Body of pancreas (tissue), 4 donors: ENCODE measurements around the gene RNU6-7. TPM values are rescaled to one million over a fixed set of nuclear protein-coding genes. Genes with fewer than 3 reads are reported as not detected.
A peak's percentile ranks its signal among the peaks of the same experiment; 100 is the strongest.

ENCODE experiments used
- ATAC-seq: fragments of 150-250 bp; one replicate; pipeline ENCODE4 v1.9.1; 2016
- DNase-seq, 4 donors: peaks; one replicate each; pipeline ENCODE4 v3.0.0-alpha.2; 2019
- H3K27ac ChIP-seq, 4 donors: fragments of 200-600 bp; sonication (generic); 1 replicate in 3 of 4; 2 replicates in 1 of 4; pipeline versions ENCODE4 v1.5.1 to v1.6.1; 2016 to 2019; ENCODE audit warnings: mild to moderate bottlenecking in 1 of 4, mixed read lengths in 1 of 4, moderate library complexity in 1 of 4
- H3K27me3 ChIP-seq, 2 donors: fragments of 200-600 bp; sonication (generic); one replicate each; pipeline ENCODE4 v1.6.0; 2016; ENCODE audit warnings: mild to moderate bottlenecking in 1 of 2
- H3K36me3 ChIP-seq, 2 donors: fragments of 200-600 bp; sonication (generic); replicated peaks in 1 of 2; 2 replicates each; pipeline ENCODE4 v1.5.1; 2016; ENCODE audit warnings: low read depth in 2 of 2; ENCODE audit not compliant: insufficient read depth in 1 of 2
- H3K4me1 ChIP-seq: fragments of 200-600 bp; sonication (generic); one replicate; pipeline ENCODE4 v1.6.0; 2016
- H3K4me3 ChIP-seq, 2 donors: fragments of 200-600 bp; sonication (generic); 1 replicate in 1 of 2; 2 replicates in 1 of 2; pipeline ENCODE4 v1.5.1; 2016 to 2019
- H3K9me3 ChIP-seq, 3 donors: fragments of 200-600 bp; sonication (generic); 1 replicate in 2 of 3; 2 replicates in 1 of 3; pipeline ENCODE4 v1.5.1; 2016
- CTCF ChIP-seq, 7 experiments: fragments of 450-650 bp in 4 of 7; fragments of 200-600 bp in 3 of 7; sonication (generic) in 3 of 7; IDR thresholded peaks; one replicate each; pipeline ENCODE4 v1.5.1; 2016 to 2019; ENCODE audit warnings: antibody characterized with exemption in 7 of 7
- POLR2A ChIP-seq, 3 donors: fragments of 450-650 bp; IDR thresholded peaks; one replicate each; pipeline ENCODE4 v1.6.1; 2016; ENCODE audit warnings: antibody characterized with exemption in 3 of 3, mild to moderate bottlenecking in 2 of 3
- WGBS, 2 donors: methylation state at CpG; one replicate each; pipeline ENCODE4 v1.1.5; 2017; 5-methylcytosine and 5-hydroxymethylcytosine counted together
- intact Hi-C: fragments of 100-400 bp; cut with DNase I; formaldehyde crosslinking; loops from one replicate; pipeline ENCODE4 v1.15.1; 2023
- total RNA-seq, 2 donors: library from RNA; depleted of rRNA; stranded (reverse); fragments of >200 nt; gene quantifications; one replicate each; pipeline ENCODE4 v1.1.0, GENCODE V29; 2016

RNU6-7 gene
- total RNA-seq = not detected

GRCh38 chr14:32201816-32202490, at the start of gene RNU6-7:
Gene RNU6-7, plus strand, starts transcription at chr14:32202045.
- no peak for TF ChIP-seq POLR2A (IDR thresholded peaks at IDR 0.05)
- TF ChIP-seq CTCF (IDR thresholded peaks at IDR 0.05) = no peak
- peaks cover 10% of the 10 kb centered on the region for H3K4me1 ChIP-seq
- no peak for ATAC-seq
- intact Hi-C loops = no loop called here
- H3K27ac ChIP-seq = peak within 1 kb of the TSS; percentile 37 to 96 (median 87)
- peak within 1 kb of the TSS; percentile 47 to 67 for H3K4me3 ChIP-seq
- H3K27me3 ChIP-seq = no peaks in the 10 kb centered on the region
- no peaks in the 10 kb centered on the region for H3K9me3 ChIP-seq
- WGBS, 2 donors = 2 to 4% methylated on average over 29 to 40 of the region's 40 CpGs
- DNase-seq = peak in 3 of 4 donors; percentile 22 to 29 (median 27)
- no peaks in the 10 kb centered on the region for H3K36me3 ChIP-seq

DNA sequence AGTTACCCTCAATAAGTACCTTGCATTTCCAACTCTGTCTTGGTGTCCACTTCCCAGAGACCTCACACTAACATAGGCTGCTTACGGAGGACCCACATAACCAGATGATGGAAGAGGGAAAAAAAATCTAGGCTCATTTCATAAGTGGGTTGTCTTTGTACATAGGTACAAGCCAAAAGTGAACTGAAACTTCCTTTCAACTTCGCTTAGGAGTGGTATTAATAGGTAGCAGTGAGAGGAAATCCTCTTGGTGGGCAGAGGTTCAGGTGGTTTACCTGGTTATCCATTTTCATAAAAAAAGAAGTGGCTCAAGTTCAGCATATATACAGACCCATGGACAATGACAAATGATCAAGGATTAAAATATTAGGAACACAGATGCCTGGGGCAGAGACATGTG, 35.8 kb upstream of the RNU6-7 start:
- no peak for ATAC-seq
- no peak overlapping the region for H3K27ac ChIP-seq
- no peak for DNase-seq
- H3K4me1 ChIP-seq = no peaks in the 10 kb centered on the region
- no peaks in the 10 kb centered on the region for H3K9me3 ChIP-seq
- no peaks in the 10 kb centered on the region for H3K36me3 ChIP-seq
- intact Hi-C loops = no loop called here
- no peak overlapping the region for H3K4me3 ChIP-seq
- TF ChIP-seq POLR2A (IDR thresholded peaks at IDR 0.05) (no peak), CTCF (IDR thresholded peaks at IDR 0.05) (no peak)
- H3K27me3 ChIP-seq = no peaks in the 10 kb centered on the region
- WGBS, 2 donors = 84 to 91% methylated on average over 2 of the region's 2 CpGs

- H3K27ac ChIP-seq = no peak overlapping the region
- ATAC-seq = no peak
- no peaks in the 10 kb centered on the region for H3K27me3 ChIP-seq
- no peaks in the 10 kb centered on the region for H3K4me1 ChIP-seq
- no peak overlapping the region for H3K4me3 ChIP-seq
- H3K36me3 ChIP-seq = no peaks in the 10 kb centered on the region
- intact Hi-C loops = no loop called here
- no peak for DNase-seq
- no peaks in the 10 kb centered on the region for H3K9me3 ChIP-seq
- 90 to 100% methylated on average over 1 of the region's 1 CpG for WGBS, 2 donors
- TF ChIP-seq POLR2A (IDR thresholded peaks at IDR 0.05) (no peak), CTCF (IDR thresholded peaks at IDR 0.05) (no peak)
Observed at GRCh38 chr14:32166924-32167323, 34.9 kb upstream of the RNU6-7 start.

GRCh38 chr14:32167907-32168306, 33.9 kb upstream of the RNU6-7 start:
- Histone ChIP-seq H3K27ac (no peak overlapping the region), H3K36me3 (no peaks in the 10 kb centered on the region), H3K27me3 (no peaks in the 10 kb centered on the region), H3K4me3 (no peak overlapping the region), H3K9me3 (no peaks in the 10 kb centered on the region), H3K4me1 (no peaks in the 10 kb centered on the region)
- intact Hi-C loops = no loop called here
- DNase-seq (no peak), ATAC-seq (no peak)
- no peak for TF ChIP-seq POLR2A (IDR thresholded peaks at IDR 0.05)
- no peak for TF ChIP-seq CTCF (IDR thresholded peaks at IDR 0.05)
- 79 to 82% methylated on average over 2 to 3 of the region's 3 CpGs for WGBS, 2 donors

DNA sequence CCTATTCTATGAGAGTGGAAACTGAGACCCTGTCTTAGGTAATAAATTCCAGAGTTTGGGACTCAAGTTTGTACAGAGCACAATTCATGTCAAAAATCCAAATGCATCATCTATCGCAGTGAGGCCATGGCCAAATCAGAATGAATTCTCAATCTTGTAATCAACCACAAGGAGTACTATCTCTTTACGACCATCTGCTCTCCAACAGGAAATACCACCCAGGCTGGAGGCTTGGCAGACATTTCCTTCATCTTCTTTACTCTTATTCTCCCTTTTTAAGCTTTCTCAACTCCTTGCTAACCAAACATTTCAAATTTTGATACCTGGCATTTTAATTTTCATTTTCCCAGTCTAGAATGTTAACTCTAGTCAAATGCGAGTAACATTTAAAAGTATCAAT, 32.7 kb upstream of the RNU6-7 start:
- no peak for ATAC-seq
- intact Hi-C loops = no loop called here
- no peak overlapping the region for H3K4me3 ChIP-seq

More for the DNA sequence above, 32.7 kb upstream of the RNU6-7 start:
- 80 to 90% methylated on average over 3 of the region's 3 CpGs for WGBS, 2 donors
- Histone ChIP-seq H3K27ac (no peak overlapping the region), H3K36me3 (no peaks in the 10 kb centered on the region), H3K9me3 (no peaks in the 10 kb centered on the region), H3K27me3 (no peaks in the 10 kb centered on the region), H3K4me1 (no peaks in the 10 kb centered on the region)
- no peak for TF ChIP-seq CTCF (IDR thresholded peaks at IDR 0.05)
- no peak for TF ChIP-seq POLR2A (IDR thresholded peaks at IDR 0.05)
- DNase-seq = no peak
